ENCODE results near the gene HIRA.

GRCh38 chr22:19374410-19374809 lies 57.1 kb downstream of the HIRA start:
- no peak for TF ChIP-seq EZH2 (IDR thresholded peaks at IDR 0.05; ENCODE audit: insufficient read depth, poor library complexity, severe bottlenecking)
- no peak for TF ChIP-seq EZH2phosphoT487 (IDR thresholded peaks at IDR 0.05; ENCODE audit: insufficient read depth, low read depth)
